Activated CD8-positive, alpha-beta memory T cell treated with anti-CD3 and anti-CD28 coated beads for 4 hours (primary cell): ENCODE data around the gene SORCS2.

ENCODE experiments used
- DNase-seq, 2 donors: peaks; one replicate each; pipeline ENCODE4 v3.0.0-alpha.2; 2020; ENCODE audit warnings: low read depth in 2 of 2

Gene SORCS2

GRCh38 chr4:7371210-7371941, 179.0 kb downstream of the SORCS2 start:
- no peak for DNase-seq

DNA sequence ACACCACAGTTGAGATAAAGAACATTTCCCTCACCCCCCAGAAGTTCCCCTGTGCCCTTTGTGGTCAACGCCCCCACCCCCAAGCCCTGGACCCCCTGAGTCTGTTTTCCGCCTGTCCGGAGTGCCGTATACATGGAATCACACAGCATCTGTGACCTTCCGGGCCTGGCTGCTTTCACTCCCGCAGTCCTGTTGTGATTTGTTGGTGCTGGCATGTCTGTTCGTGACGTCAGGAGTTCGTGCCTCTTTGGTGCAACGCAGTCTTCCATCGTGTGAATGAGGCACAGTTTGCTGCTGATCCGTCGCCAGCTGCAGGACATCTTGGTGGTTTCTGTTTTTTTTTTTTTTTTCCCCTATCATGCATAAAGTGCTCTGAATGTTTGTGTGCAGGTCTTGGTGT, 180.3 kb downstream of the SORCS2 start:
- no peak for DNase-seq

DNA sequence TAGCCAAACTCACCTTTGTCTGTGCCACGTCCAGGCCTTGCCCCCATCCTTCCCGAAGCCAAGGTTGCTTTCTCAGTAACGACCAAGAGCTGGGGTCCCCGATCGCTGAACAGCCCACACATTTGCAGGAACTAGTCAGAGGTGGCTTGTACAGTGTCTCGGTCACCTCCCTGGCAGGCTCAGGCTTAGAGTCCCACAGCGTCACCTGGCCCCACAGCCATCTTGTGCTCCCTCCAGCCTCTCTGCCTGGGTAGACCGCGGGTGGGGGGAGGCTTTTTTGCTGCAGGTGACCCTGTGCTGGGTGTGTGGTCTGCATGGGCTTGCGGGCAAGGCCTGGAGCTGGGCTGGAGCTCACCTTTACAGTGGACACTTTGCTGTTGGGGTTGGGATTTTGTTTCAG, 182.2 kb downstream of the SORCS2 start:
- no peak for DNase-seq

- DNase-seq, result no peak
These were observed 183.1 kb downstream of the SORCS2 start for GRCh38 chr4:7375427-7375826.

GRCh38 chr4:7377223-7377865, 185.0 kb downstream of the SORCS2 start:
- no peak for DNase-seq

- no peak for DNase-seq
These were observed 186.8 kb downstream of the SORCS2 start for GRCh38 chr4:7379186-7379585.

- no peak for DNase-seq
These were observed 187.4 kb downstream of the SORCS2 start for GRCh38 chr4:7379719-7380118.

DNA sequence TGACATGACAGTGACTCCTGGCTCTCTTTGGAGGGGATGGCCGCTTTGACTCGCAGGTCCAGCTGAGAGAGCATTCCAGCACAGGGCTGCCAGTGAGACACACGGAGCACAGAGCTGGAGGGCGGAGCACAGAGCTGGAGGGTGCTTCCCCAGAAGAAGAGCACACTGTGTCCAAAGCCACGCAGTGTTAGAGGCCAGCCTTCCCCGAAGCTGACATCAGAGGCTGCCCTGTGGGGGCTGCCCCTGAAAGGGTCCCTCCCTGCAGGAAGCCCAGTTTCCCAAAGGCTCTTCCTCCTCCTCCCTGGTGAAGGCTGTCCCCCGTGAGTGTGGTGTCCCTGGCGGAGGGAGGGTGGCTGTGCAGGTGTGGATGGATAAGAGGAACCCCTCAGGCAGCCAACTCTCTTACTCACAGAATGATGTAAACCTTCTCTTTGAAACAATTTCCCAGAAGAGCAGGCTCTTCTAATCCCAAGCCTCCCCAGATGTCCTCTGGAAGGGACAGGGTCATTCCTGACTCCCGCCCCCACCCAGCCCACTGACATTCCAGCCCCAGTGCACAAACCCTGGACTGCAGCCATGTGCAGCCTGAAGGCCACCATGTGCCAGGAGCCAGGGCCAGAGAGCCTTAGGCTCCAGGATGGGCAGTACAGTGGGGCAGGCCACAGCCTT, 189.0 kb downstream of the SORCS2 start:
- no peak for DNase-seq

GRCh38 chr4:7381890-7382633, 189.7 kb downstream of the SORCS2 start:
- no peak for DNase-seq

DNA sequence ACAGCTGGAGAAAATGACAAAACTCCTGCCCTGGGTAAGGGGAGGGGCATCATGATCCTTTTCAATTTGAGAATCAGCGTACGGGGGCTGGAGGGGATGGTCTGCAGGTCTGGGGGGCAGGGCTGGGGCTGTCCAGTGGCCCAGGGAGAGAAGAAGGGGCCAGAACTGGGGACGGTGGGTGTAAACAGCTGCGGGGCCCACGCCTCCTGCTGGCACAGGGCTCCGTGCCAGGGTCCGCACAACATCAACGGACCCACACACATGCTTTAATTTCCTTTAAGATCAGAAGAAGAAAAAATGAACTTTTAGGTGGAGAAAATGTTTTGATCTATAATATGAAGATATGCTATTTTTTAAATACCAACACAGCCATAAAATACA, 190.3 kb downstream of the SORCS2 start:
- no peak for DNase-seq

- no peak for DNase-seq
These were observed 190.9 kb downstream of the SORCS2 start for GRCh38 chr4:7383266-7383665.

GRCh38 chr4:7384003-7384928, 191.9 kb downstream of the SORCS2 start:
- DNase-seq, result no peak

DNA sequence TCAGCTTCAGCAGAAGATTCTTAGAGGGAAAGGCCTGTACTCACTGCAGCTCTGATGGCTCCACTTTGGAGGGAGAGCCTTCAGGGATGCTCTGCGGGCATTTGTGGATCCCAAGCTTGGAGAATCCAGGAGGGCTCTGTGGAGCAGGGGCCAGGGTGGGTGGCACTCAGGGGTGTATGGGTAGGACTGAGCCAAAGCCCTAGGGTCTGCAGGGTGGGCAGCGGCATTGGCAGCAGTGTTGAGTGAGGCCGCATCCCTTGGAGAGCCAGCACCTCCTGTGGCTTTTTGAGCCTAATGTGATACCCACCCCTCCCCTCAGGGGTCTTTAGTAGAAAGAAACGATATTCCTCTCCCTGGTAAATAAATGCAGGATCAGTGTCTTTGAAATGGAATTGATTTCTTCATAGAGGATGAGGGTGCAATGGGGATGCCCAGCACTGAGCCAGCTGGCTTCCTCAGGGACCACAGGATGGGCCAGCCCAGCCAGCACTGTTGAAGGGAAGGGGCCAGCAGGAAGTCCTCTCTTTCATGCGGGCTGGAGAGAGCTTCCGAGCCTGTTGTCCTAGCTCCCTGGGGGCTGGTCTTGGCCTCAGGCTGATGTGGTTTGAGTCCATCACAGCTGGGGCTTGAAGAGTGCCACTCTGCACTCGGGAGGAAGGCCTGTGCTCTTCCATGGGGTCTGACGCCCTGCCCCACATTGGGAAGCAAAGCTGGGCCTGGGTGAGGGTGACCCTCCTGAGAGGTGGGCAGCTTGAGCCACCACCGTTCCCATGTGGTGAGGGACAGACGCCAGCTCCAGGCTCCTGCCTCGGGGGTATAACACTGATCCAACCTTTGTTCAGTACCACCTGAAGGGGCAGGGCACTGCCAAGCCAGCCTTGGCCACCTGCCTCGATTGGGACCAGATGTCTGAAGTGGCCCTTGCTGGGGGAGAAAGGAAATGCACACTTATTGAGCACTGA, 192.9 kb downstream of the SORCS2 start:
- DNase-seq, result no peak

- no peak for DNase-seq
These were observed 195.6 kb downstream of the SORCS2 start for GRCh38 chr4:7387925-7388324.

GRCh38 chr4:7388627-7389026, 196.3 kb downstream of the SORCS2 start:
- DNase-seq, result no peak

GRCh38 chr4:7389101-7389701, 196.9 kb downstream of the SORCS2 start:
- DNase-seq, result no peak

DNA sequence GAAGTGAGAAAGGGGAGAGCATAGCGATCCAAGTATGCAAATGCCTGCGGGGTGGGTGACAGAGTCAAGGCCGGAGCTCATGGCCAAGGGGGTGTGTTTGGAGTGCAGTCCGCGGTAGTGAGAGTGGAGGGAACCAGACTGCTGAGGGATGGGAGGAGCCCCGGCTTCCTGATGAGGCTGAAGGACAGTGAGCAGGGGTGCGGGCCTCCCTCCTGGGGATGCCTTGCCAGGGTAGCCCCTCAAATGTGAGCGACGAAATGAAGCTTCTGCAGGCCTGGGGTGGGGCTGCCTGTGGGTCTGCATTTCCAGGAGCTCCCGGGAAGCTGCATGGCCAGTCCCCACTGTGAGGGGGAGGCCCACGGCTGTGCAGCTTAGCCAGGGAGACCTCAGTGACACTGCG, 197.4 kb downstream of the SORCS2 start:
- no peak for DNase-seq

- DNase-seq, result no peak
These were observed 198.0 kb downstream of the SORCS2 start for GRCh38 chr4:7390336-7390735.

- no peak for DNase-seq
These were observed 198.7 kb downstream of the SORCS2 start for GRCh38 chr4:7390906-7391636.
